HuH-7.5 (cell line): ENCODE measurements around the gene MYO1F.
A peak's percentile ranks its signal among the peaks of the same experiment; 100 is the strongest.
"Not testable (repeated sequence)": the region's sequence is repeated elsewhere in the genome, so short reads cannot be mapped to it uniquely, and the experiment has no call there.

Experiments used
- DNase-seq: peaks from one replicate; pipeline ENCODE4 v3.0.0; 2011; ENCODE audit warnings: low spot score

The MYO1F gene

GRCh38 chr19:8564866-8565265 is 12.4 kb downstream of the MYO1F start:
- not testable (repeated sequence) for DNase-seq

DNA sequence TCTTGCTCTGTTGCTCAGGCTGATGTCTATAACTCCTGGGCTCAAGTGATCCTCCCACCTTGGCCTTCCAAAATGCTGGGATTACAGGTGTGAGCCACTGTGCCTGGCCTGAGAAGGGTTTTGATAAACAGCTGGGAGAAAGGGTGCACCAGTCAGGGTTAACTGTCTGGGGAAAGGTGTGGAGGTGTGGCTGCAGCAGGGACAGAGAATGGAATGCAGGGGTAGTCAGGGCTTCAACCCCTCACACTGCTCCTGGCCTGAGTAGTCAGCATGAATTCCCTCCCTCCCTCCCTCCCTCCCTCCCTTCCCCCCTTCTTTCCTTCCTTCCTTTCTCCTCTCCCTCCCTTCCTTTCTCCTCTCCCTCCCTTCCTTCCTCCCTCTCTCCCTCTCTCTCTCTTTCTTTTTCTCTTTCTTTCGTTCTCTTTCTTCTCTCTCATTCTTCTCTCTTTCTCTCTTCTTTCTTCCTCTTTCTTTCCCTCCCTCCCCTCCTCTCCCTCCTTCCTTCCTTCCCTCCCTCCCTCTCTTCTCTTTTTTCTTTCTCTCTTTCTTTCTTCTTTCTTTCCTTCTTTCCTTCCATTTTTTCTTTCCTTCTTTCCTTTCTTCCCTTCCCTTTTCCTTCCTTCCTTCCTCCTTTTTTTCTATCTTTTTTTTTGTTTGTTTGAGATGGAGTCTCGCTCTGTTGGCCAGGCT is 16.0 kb downstream of the MYO1F start:
- no peak for DNase-seq

DNA sequence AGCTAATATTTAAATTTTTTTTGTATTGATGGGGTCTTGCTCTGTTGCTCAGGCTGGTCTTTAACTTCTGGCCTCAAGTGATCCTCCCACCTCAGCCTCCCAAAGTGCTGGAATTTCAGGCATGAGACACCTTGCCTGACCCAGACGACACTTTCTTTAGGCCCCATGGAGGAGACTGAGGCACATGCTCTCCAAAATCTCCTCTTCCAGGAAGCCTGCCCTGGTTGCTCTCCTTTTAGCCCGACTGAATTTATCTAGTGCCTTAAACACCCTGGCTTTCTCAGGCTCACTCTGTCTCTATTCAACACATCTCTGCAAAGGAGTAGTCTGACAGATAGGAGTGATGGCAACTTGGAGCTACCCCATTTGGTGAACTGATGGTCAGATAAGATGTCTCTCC is 18.9 kb downstream of the MYO1F start:
- DNase-seq: no peak

DNA sequence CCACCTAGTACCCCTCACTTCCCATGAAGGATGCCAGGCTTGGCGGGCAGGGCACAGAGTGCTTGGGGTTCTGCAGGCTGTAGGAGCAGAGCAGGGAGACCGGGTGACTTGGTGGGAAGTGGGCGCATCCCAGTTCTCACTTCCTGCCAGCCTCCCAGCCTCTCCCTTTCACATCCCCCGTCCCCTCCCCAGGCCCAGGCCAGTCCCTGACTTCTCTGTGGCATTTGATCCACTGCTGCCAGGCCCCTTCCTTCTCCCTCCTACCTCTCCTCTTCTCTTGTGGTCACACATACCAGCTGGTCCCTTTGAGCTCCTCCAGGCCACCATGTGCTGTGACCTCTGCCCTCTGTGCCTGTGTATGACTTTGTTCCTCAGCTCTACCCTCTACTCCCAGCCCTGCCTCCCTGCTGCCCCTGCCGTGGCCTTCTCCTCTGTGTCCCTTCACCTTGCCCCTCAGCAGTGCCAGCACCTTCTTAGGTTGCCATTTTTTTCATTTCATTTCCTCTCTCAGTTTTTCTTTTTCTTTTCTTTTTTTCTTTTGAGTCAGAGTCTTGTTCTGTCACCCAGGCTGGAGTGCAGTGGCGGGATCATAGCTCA is 19.5 kb downstream of the MYO1F start:
- no peak for DNase-seq

DNA sequence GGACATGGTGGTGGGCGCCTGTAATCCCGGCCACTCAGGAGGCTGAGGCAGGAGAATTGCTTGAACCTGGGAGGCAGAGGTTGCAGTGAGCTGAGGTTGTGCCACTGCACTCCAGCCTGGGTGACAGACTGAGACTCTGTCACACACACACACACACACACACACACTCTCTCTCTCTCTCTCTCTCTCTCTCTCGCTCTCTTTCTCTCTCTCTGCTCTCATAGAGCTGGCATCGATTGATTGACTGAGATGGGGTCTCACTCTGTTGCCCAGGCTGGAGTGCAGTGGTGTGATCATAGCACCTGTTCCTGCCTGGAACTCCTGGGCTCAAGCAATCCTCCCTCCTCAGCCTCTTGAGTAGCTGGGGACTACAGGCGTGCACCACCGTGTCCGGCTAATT is 23.5 kb downstream of the MYO1F start:
- DNase-seq: not testable (repeated sequence)

- DNase-seq: no peak
Measured at GRCh38 chr19:8552810-8553209, 24.4 kb downstream of the MYO1F start.

DNA sequence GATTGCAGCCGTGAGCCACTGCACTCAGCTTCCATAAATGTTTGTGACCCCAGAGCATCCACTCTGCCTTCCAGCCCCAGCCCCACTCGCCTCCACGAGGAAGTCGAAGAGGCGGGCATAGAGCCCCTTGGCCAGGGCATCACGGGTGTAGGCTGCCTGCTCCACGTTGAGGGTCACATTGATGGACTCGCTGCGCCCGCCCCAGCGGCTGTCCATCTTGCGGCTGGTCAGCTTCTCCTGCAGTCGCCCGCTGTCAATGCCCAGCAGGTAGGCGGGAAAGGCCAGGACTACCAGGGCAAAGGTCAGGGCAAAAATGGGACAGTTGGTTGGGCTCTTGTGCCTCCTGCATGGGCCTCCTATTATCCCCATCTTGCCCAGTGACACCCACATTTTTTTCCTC is 27.2 kb downstream of the MYO1F start:
- DNase-seq: no peak

DNA sequence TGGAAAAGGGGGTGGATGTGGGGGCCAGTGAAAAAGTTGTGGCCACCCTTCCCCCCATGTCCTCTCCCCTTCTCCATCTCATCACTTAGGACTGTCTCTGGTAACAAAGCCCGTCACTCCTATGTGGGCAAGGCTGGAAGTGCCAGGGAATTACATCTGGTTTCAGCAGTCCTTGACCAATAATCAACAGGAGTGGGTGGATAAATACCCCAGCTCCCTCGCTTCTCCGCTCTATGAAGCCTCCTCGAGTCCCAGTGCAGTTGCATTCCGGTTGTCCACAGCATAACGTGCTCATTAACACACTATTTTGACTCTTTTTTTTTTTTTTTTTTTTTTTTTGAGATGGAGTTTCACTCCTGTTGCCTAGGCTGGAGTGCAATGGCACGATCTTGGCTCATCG is 31.5 kb downstream of the MYO1F start:
- DNase-seq: no peak

- DNase-seq: no peak
Measured at GRCh38 chr19:8544168-8544567, 33.1 kb downstream of the MYO1F start.

DNA sequence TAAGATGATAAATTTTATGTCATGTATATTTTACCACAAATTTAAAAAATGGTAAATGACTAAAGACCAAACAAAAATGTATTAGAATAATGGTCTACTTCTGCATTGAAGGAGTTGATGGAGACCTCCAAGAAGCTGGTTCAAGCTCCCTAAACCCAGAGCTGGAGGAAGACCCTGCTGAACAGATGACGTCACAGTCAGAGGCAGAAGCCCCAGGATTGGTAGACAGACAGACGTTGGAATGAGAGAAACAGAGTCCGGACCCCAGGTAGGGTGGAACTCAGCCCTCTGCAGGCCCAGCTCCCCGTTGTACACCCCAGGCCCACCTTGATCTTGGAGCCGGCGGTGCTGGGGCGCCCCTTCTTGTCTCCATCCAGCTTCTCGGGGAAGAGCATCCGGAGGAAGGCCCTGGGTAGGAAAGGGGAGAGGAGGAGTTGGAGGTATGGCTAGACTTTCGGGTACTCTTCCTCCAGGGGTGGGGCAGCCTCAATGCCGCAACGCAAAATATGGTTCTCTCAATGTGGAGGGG is 37.6 kb downstream of the MYO1F start:
- no peak for DNase-seq

GRCh38 chr19:8537099-8537498 is 40.1 kb downstream of the MYO1F start:
- no peak for DNase-seq

- DNase-seq: no peak
Measured at GRCh38 chr19:8536282-8536681, 41.0 kb downstream of the MYO1F start.

DNA sequence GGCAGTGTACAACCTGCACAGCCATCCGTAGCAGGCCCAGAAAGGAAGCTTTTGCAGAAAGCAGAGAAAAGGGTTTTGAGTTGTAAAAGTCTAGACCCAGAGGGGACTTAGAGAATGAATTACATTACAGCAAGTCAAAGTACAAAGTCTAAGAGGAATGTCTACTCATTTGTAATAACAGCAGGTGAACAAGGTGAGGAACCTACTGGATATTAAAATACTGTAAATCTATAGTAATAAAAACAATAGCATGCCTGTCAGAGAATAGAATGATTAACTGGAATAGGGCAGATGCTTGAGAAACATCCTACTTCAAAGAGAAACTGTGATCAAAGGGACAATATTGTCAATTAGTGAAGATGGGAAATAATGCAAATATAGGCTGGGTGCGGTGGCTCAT is 45.0 kb downstream of the MYO1F start:
- no peak for DNase-seq

DNA sequence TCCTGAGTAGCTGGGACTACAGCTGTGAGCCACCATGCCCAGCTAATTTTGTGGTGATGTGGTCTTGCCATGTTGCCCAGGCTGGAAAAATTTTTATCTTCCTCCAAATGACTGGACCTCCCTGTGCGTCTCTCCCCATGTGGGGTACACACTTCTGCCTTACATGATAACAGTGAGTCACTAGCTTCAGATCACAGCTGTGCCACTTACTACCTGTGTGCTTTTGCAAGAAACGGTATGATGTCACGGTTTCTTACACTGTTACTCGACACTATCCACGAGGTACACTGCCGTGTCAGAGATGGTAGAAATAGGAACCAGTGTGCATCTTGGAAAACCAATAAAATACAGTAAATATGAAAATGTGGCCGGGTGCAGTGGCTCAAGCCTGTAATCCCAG is 45.8 kb downstream of the MYO1F start:
- no peak for DNase-seq

- DNase-seq: no peak
Measured at GRCh38 chr19:8530061-8530679, 47.1 kb downstream of the MYO1F start.

DNA sequence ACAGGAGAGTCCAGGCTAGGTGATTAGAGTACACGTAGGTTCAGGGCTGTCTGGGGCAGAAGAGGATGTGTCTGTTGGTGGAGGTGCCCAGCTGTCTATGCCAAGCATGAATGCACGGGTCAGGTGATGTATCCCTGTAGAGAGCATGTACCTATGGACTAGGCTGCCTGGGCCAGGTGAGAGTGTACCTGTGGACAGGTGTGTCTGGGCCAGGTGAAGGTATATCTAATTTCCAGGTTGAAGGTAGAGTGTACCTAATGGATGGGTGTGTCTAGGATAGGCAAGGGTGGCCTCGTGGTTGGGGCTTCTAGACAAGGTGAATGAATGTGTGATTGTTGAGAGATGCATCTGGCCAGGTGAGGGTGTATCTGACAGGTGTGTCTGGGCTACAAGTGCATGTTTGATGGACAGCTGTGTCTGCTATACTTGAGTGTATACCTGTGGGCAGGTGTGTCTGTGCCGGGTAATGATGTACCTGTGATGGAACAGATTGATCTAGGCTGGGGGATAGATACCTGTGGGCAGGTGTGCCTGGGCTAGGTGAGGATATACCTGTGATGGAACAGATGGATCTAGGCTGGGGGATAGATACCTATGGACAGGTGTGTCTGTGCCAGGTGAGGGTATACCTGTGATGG is 47.8 kb downstream of the MYO1F start:
- no peak for DNase-seq

DNA sequence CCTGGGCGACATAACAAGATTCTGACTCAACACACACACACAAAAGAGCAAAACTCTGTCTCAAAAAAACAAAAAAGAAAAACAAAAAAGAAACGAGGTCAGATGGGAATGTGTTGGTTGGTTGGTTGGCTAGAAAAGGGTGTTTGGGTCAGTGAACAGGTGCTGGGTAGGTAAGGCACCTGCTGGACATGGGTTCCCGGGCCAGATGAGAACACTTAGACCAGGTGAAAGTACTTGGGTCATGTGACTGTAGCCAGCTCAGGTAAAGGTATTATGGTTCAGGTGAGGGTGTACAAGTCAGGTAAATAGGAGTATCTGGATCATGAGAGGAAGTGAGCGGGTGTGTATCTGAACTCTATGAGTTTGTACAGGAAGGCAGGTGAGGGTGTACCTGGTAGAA is 48.7 kb downstream of the MYO1F start:
- DNase-seq: no peak

DNA sequence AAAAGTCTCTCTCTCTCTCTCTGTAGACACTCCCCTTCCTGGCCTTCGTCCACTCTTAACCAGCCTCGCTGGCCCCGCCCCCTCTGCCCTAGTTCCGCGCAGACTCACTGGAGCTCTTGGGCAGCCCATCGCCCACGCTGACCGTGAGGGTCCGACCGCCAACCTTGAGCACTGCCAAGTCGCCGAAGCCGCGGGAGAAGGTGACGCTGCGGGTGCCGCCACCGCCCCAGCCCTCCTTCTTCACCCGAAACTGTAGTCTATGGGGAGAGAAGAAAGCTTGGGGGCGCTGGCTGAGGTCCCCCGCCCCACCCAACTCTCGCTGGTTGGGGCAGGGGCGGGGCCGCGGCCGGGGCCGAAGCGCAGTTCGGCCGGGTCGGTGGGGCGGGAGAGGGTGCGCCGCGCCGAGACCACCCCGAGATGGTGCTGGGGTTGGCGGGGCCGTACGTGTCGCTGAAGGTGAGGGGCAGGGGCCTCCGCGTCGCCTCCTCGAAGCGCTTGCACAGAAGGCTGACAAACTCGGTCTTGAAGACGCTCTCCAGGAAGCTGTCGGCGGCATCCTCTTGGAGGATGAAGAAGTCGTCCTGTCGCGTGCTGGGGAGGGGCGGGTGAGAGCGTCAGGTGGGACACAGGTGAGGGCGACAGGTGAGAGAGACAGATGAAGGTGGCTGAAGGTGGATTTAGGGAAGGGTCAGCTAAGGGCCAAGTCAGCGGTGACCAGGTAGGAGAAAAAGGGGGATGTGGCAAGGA is 50.7 kb downstream of the MYO1F start:
- DNase-seq: peak; percentile 80

DNA sequence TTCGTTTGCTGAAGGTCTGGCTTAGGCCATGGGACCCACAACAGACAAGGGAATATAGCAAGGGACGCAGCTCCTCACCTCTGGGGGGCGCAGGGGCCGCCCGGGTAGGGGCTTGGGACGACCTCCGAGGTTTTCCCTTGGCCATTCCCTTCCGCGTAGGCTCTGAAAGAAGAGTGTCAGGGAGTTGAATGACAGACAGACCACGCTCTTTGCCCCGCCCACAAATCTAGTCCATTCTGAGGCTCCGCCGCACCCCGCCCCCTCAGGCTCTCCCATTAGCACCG is 51.9 kb downstream of the MYO1F start:
- DNase-seq: no peak

GRCh38 chr19:8519388-8519787 is 57.9 kb downstream of the MYO1F start:
- no peak for DNase-seq

- no peak for DNase-seq
Measured at GRCh38 chr19:8518536-8518935, 58.7 kb downstream of the MYO1F start.
